Stimulated activated naive CD8-positive, alpha-beta T cell treated with anti-CD3 and anti-CD28 coated beads, Interleukin-15, amount 100 ng/mL, for 72 hours (primary cell): Measurements from ENCODE around the gene SLC17A4.
"Not testable (repeated sequence)": the region's sequence is repeated elsewhere in the genome, so short reads cannot be mapped to it uniquely, and the experiment has no call there.

Experiments
- ATAC-seq: fragments of 150-1000 bp; cut with Tn5 transposase; 2 replicates; pipeline ENCODE4 v1.10.0; 2021; ENCODE audit warnings: mild to moderate bottlenecking, moderate library complexity
- DNase-seq, 2 donors: peaks; one replicate each; pipeline ENCODE4 v3.0.0; 2021 to 2022
- H3K27ac Mint-ChIP-seq, 2 donors: one replicate each; pipeline ENCODE4 v1.8.0; 2022; ENCODE audit warnings: mild to moderate bottlenecking in 2 of 2, mixed read lengths in 2 of 2, moderate library complexity in 2 of 2
- H3K27me3 Mint-ChIP-seq: one replicate; pipeline ENCODE4 v1.8.0; 2022; ENCODE audit warnings: mixed read lengths
- H3K4me1 Mint-ChIP-seq: one replicate; pipeline ENCODE4 v1.8.0; 2022; ENCODE audit warnings: mild to moderate bottlenecking, mixed read lengths
- H3K4me3 Mint-ChIP-seq, 2 donors: one replicate each; pipeline ENCODE4 v1.8.0; 2022; ENCODE audit warnings: mild to moderate bottlenecking in 2 of 2, mixed read lengths in 2 of 2, moderate library complexity in 1 of 2
- H3K9me3 Mint-ChIP-seq, 2 donors: one replicate each; pipeline ENCODE4 v1.8.0; 2022; ENCODE audit warnings: mixed read lengths in 2 of 2

SLC17A4 gene

GRCh38 chr6:25745836-25746235 is 8.7 kb upstream of the SLC17A4 start:
- H3K27me3 Mint-ChIP-seq, result no peaks in the 10 kb centered on the region
- ATAC-seq (no peak), DNase-seq (no peak)
- no peak overlapping the region for H3K27ac Mint-ChIP-seq
- no peaks in the 10 kb centered on the region for H3K4me1 Mint-ChIP-seq
- no peaks in the 10 kb centered on the region for H3K9me3 Mint-ChIP-seq
- H3K4me3 Mint-ChIP-seq, result no peak overlapping the region

DNA sequence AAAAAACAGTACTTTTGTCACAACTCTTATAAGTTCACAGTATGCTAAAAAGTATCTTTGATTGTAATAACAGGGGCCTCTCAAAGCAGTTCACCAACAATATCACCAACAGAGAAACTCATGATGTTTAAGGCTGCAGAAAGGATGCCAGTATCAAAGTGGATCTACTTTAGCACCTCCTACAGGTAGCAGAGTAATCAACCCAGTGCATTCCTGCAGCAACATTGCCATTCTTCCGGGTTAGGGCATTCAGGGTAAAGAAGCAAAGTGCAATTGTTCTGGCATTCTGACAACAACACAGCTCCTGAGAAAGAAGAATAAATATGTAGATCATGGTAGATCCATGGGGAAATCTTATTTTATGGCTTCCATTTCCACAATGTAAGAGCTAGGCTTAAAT is 7.6 kb upstream of the SLC17A4 start:
- Mint-ChIP-seq H3K4me3 (no peak overlapping the region), H3K9me3 (no peaks in the 10 kb centered on the region), H3K27me3 (no peaks in the 10 kb centered on the region), H3K27ac (no peak overlapping the region), H3K4me1 (no peaks in the 10 kb centered on the region)
- ATAC-seq (no peak), DNase-seq (no peak)

DNA sequence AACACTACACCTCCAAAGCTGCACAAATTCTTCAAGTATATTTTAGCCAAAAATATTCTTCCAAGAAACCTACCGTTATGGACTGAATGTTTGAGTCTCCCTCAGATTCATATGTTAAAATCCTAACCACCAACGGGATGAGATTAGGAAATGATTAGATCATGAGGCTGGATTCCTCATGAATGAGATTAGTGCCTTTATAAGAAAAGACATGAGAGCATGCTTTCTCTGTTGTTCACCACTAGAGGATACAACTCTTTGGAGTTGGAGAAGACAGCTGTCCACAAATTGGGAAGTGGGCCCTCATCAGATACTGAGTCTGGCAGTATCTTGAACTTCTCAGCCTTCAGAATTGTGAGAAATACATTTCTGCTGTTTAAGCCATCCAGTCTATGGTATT is 7.1 kb upstream of the SLC17A4 start:
- Mint-ChIP-seq H3K4me1 (no peaks in the 10 kb centered on the region), H3K4me3 (no peak overlapping the region), H3K27me3 (no peaks in the 10 kb centered on the region), H3K9me3 (no peaks in the 10 kb centered on the region), H3K27ac (no peak overlapping the region)
- DNase-seq (no peak), ATAC-seq (no peak)

GRCh38 chr6:25748049-25748448 is 6.5 kb upstream of the SLC17A4 start:
- Mint-ChIP-seq H3K9me3 (no peaks in the 10 kb centered on the region), H3K4me1 (no peaks in the 10 kb centered on the region), H3K4me3 (no peak overlapping the region), H3K27me3 (peaks cover 1% of the 10 kb centered on the region), H3K27ac (no peak overlapping the region)
- DNase-seq (no peak), ATAC-seq (no peak)

- H3K27me3 Mint-ChIP-seq, H3K4me3 Mint-ChIP-seq, DNase-seq, ATAC-seq, H3K27ac Mint-ChIP-seq, H3K9me3 Mint-ChIP-seq, H3K4me1 Mint-ChIP-seq: not testable (repeated sequence)
Measured at GRCh38 chr6:25748601-25749517, 5.7 kb upstream of the SLC17A4 start.

DNA sequence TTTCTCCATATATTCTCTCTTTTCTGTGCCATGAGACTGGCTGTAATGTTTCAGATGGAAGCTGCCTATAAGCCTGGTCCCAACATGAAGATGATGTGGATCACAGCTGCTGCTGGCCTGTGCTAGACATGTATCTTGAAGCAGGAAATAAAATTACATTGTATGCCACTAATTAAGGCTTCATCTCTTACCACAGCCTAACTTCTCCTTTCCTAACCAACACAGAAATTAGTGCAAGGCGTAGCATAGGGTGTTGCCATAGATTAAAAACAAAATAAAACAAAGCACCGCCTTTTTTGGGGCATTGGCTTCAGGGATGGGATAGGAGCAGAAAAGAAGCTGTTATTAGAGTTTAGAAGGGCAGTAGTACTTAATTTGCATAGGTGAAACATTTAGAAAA is 4.7 kb upstream of the SLC17A4 start:
- H3K4me3 Mint-ChIP-seq, result no peak overlapping the region
- no peak for ATAC-seq
- no peak overlapping the region for H3K27ac Mint-ChIP-seq
- H3K9me3 Mint-ChIP-seq, result no peaks in the 10 kb centered on the region
- H3K27me3 Mint-ChIP-seq, result peaks cover 8% of the 10 kb centered on the region
- H3K4me1 Mint-ChIP-seq, result no peaks in the 10 kb centered on the region
- no peak for DNase-seq

DNA sequence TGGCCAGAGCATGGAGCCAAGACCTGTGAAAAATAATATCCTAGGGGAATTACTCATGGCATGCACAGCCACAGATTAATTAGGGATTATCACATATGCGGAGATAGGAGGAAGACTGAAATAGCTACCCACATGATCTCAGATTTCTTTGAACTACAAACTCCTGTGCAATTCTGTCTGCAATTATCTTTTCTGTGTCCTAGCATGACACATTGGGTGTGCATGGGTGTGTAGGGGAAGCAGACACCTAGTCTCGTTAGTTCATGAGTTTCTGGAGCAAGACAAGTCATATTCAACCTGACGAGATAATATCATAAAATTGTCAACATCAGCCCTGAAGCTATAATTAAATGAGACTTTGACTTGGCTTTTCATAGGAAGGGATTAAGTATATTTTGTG is 3.6 kb upstream of the SLC17A4 start:
- Mint-ChIP-seq H3K9me3 (no peaks in the 10 kb centered on the region), H3K27me3 (peaks cover 9% of the 10 kb centered on the region), H3K27ac (no peak overlapping the region), H3K4me3 (no peak overlapping the region), H3K4me1 (no peaks in the 10 kb centered on the region)
- no peak for ATAC-seq
- DNase-seq, result no peak

DNA sequence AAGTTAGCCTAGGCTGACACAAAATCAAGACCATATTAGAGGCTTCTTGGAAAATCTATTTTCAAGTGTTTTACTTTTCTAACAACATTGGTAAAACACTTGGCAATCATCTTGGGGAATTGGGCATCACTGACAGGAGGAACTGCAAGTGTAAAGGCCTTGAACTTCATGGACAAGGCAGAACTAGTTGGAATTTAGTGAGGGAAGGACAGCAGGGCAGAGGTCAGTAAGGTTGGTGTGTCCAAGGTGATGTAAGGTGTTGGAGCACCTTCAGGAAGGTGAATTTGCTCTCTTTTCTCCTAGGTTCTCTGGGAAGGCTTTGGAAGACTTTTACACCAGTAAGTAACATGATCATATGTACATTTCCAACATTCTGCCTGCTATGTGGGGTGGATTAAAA is 1.5 kb upstream of the SLC17A4 start:
- Mint-ChIP-seq H3K27me3 (peaks cover 16% of the 10 kb centered on the region), H3K27ac (no peak overlapping the region), H3K9me3 (no peaks in the 10 kb centered on the region), H3K4me3 (no peak overlapping the region), H3K4me1 (no peaks in the 10 kb centered on the region)
- no peak for DNase-seq
- ATAC-seq, result no peak

- Mint-ChIP-seq H3K27me3 (peaks cover 25% of the 10 kb centered on the region), H3K4me1 (no peaks in the 10 kb centered on the region), H3K9me3 (no peaks in the 10 kb centered on the region), H3K4me3 (no peak overlapping the region), H3K27ac (no peak overlapping the region)
- DNase-seq (no peak), ATAC-seq (no peak)
Measured at GRCh38 chr6:25755483-25755882, 941 bp downstream of the SLC17A4 start.

GRCh38 chr6:25756382-25757363 is 2.1 kb downstream of the SLC17A4 start:
- Mint-ChIP-seq H3K4me1 (no peaks in the 10 kb centered on the region), H3K9me3 (no peaks in the 10 kb centered on the region), H3K4me3 (no peak overlapping the region), H3K27me3 (peaks cover 25% of the 10 kb centered on the region), H3K27ac (no peak overlapping the region)
- DNase-seq (no peak), ATAC-seq (no peak)

DNA sequence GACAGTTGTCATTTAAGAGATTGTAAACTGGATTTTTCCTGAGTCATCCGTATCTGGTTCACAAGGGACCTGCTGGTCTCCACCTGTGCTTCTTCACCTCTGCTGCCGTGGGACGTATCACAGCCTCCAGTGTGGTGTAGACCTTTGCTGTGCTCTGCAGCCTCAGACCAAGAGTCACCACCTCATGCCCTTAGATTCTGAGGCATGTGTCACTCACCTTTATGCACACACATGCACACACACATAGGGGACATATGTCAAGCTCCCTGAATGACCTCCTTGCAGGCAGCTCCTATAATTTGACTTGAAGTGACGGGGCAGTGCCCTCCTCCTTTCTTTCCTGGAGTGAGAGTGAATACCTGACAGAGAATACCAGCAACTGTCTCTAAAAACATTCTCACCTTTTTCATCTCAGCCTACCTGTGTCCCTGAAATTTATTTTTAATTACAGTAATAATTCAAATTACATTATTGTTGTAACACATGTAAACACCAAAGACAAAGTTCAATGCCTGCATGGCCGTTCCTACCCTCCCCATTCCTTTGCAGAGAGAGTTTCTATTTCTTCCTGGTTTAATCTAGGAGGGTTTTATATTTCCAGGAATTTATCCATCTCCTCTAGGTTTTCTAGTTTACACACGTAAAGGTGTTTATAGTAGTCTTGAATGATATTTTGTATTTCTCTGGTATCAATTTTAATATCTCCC is 3.5 kb downstream of the SLC17A4 start:
- Mint-ChIP-seq H3K4me3 (no peak overlapping the region), H3K9me3 (no peaks in the 10 kb centered on the region), H3K27ac (no peak overlapping the region), H3K4me1 (no peaks in the 10 kb centered on the region), H3K27me3 (peaks cover 23% of the 10 kb centered on the region)
- no peak for ATAC-seq
- no peak for DNase-seq

- Mint-ChIP-seq H3K27ac (no peak overlapping the region), H3K9me3 (no peaks in the 10 kb centered on the region), H3K4me3 (no peak overlapping the region), H3K27me3 (peaks cover 9% of the 10 kb centered on the region), H3K4me1 (no peaks in the 10 kb centered on the region)
- ATAC-seq, result no peak
- DNase-seq, result no peak
Measured at GRCh38 chr6:25764611-25765010, 10.1 kb downstream of the SLC17A4 start.

GRCh38 chr6:25768566-25768965 is 14.0 kb downstream of the SLC17A4 start:
- H3K4me3 Mint-ChIP-seq, result no peak overlapping the region
- H3K4me1 Mint-ChIP-seq, result no peaks in the 10 kb centered on the region
- no peak for ATAC-seq
- no peak for DNase-seq
- no peaks in the 10 kb centered on the region for H3K9me3 Mint-ChIP-seq
- H3K27ac Mint-ChIP-seq, result no peak overlapping the region
- H3K27me3 Mint-ChIP-seq, result peaks cover 9% of the 10 kb centered on the region

GRCh38 chr6:25769983-25770382 is 15.4 kb downstream of the SLC17A4 start:
- no peak overlapping the region for H3K27ac Mint-ChIP-seq
- H3K27me3 Mint-ChIP-seq, result peaks cover 16% of the 10 kb centered on the region
- DNase-seq (no peak), ATAC-seq (no peak)
- H3K9me3 Mint-ChIP-seq, result no peaks in the 10 kb centered on the region
- no peak overlapping the region for H3K4me3 Mint-ChIP-seq
- H3K4me1 Mint-ChIP-seq, result no peaks in the 10 kb centered on the region

DNA sequence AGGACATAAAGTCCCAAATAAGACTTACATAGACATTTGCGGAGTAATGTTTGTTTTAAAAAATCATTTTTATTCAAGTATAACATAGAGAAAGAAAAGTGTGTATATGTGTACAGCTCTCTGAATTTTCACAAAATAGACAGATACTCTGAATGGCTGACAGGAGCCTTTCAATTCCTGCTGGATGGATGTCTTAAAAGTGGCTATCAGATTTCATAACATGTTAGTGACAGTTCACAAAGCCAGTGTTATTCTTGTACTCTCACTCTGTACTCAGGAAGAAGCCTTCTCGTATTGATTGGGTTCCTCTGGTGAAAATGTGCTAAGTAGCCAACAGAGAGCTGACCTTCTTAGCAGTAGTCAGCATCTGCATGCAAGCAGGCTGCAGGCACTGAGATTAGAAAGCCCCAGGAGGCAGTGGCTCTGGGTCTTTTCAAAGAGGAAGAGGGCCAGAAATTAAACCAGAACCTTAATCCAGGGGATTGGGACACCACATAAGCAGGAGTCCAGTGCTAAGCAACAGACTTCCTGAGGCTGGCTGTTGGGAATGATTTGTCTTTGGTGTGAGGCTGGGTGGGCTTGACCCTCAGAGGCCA is 19.7 kb downstream of the SLC17A4 start:
- no peak overlapping the region for H3K4me3 Mint-ChIP-seq
- peaks cover 6% of the 10 kb centered on the region for H3K4me1 Mint-ChIP-seq
- no peak for DNase-seq
- H3K27me3 Mint-ChIP-seq, result peaks cover 12% of the 10 kb centered on the region
- no peaks in the 10 kb centered on the region for H3K9me3 Mint-ChIP-seq
- no peak overlapping the region for H3K27ac Mint-ChIP-seq
- ATAC-seq, result no peak
